HEK293 (cell line): ENCODE measurements around the gene ACAN.

Source experiments
- CTCF ChIA-PET: fragments of 350-600 bp; formaldehyde crosslinking; extraction: SDS; loops from one replicate; lab custom pipeline; 2021; ENCODE audit warnings: antibody characterized with exemption; lab: Yijun Ruan, JAX
- POLR2A ChIA-PET: fragments of 300-600 bp; formaldehyde crosslinking; extraction: SDS; loops from one replicate; lab custom pipeline; 2020; ENCODE audit warnings: antibody characterized with exemption, inconsistent platforms; lab: Yijun Ruan, JAX
- H3K27ac ChIP-seq: fragments of 200-500 bp; sonication (Bioruptor generic); 2 replicates; pipeline ENCODE4 v1.5.1; 2014; ENCODE audit warnings: low read depth, low read length, control low read depth, inconsistent platforms; ENCODE audit errors: extremely low read depth
- H3K36me3 ChIP-seq, 2 experiments: fragments of 200-500 bp in 1 of 2; sonication (Bioruptor generic) in 1 of 2; 1 replicate in 1 of 2; 2 replicates in 1 of 2; pipeline ENCODE4 v1.5.1; 2014 to 2017; ENCODE audit warnings: inconsistent platforms in 2 of 2, low read length in 2 of 2; ENCODE audit not compliant: control insufficient read depth in 2 of 2, insufficient read depth in 1 of 2
- H3K4me1 ChIP-seq: fragments of 200-500 bp; sonication (Bioruptor generic); 2 replicates; pipeline ENCODE4 v1.5.1; 2014; ENCODE audit warnings: mild to moderate bottlenecking, low read length, inconsistent platforms; ENCODE audit not compliant: control insufficient read depth, insufficient read depth
- H3K4me3 ChIP-seq: 2 replicates; pipeline ENCODE4 v1.5.1; 2011; ENCODE audit warnings: low read depth, mild to moderate bottlenecking, control low read depth, low read length, moderate library complexity
- H3K9me3 ChIP-seq: fragments of 200-500 bp; sonication (Bioruptor generic); 2 replicates; pipeline ENCODE4 v1.5.1; 2014; ENCODE audit warnings: low read depth, low read length, inconsistent platforms; ENCODE audit not compliant: control insufficient read depth, insufficient read depth
- BCL6B ChIP-seq: fragments of 450-650 bp; formaldehyde crosslinking; IDR thresholded peaks from 2 replicates; pipeline ENCODE4 v1.5.1; 2017; ENCODE audit warnings: missing biosample characterization, missing genetic modification characterization
- KLF16 ChIP-seq: fragments of 450-650 bp; formaldehyde crosslinking; IDR thresholded peaks from 2 replicates; pipeline ENCODE4 v1.5.1; 2017; ENCODE audit warnings: missing biosample characterization, missing genetic modification characterization
- KLF7 ChIP-seq: fragments of 450-650 bp; formaldehyde crosslinking; IDR thresholded peaks from 2 replicates; pipeline ENCODE4 v1.5.1; 2016; ENCODE audit warnings: missing biosample characterization, missing genetic modification characterization, borderline replicate concordance
- KLF8 ChIP-seq: fragments of 450-650 bp; formaldehyde crosslinking; IDR thresholded peaks from 2 replicates; pipeline ENCODE4 v1.5.1; 2016; ENCODE audit warnings: missing biosample characterization, missing genetic modification characterization
- MYNN ChIP-seq: fragments of 450-650 bp; formaldehyde crosslinking; IDR thresholded peaks from 2 replicates; pipeline ENCODE4 v1.5.1; 2016; ENCODE audit warnings: missing biosample characterization, missing genetic modification characterization, borderline replicate concordance
- OVOL3 ChIP-seq: fragments of 450-650 bp; formaldehyde crosslinking; IDR thresholded peaks from 2 replicates; pipeline ENCODE4 v1.5.1; 2016; ENCODE audit warnings: missing biosample characterization, missing genetic modification characterization
- PATZ1 ChIP-seq: fragments of 450-650 bp; formaldehyde crosslinking; IDR thresholded peaks from 2 replicates; pipeline ENCODE4 v1.5.1; 2016; ENCODE audit warnings: missing biosample characterization, missing genetic modification characterization
- SALL2 ChIP-seq: fragments of 450-650 bp; formaldehyde crosslinking; IDR thresholded peaks from 2 replicates; pipeline ENCODE4 v1.5.0; 2017; ENCODE audit warnings: missing biosample characterization, mild to moderate bottlenecking, missing genetic modification characterization, borderline replicate concordance
- ZBTB21 ChIP-seq: fragments of 450-650 bp; formaldehyde crosslinking; IDR thresholded peaks from 2 replicates; pipeline ENCODE4 v1.5.1; 2017; ENCODE audit warnings: missing biosample characterization, missing genetic modification characterization
- ZFP3 ChIP-seq: fragments of 450-650 bp; formaldehyde crosslinking; IDR thresholded peaks from 2 replicates; pipeline ENCODE4 v1.5.1; 2016; ENCODE audit warnings: low read depth, missing biosample characterization, missing genetic modification characterization
- ZNF112 ChIP-seq: fragments of 450-650 bp; formaldehyde crosslinking; IDR thresholded peaks from 2 replicates; pipeline ENCODE4 v1.5.0; 2017; ENCODE audit warnings: missing biosample characterization, missing genetic modification characterization
- ZNF114 ChIP-seq: fragments of 450-650 bp; formaldehyde crosslinking; IDR thresholded peaks from 2 replicates; pipeline ENCODE4 v1.5.0; 2017; ENCODE audit warnings: missing biosample characterization, missing genetic modification characterization
- ZNF132 ChIP-seq: fragments of 450-650 bp; formaldehyde crosslinking; IDR thresholded peaks from 2 replicates; pipeline ENCODE4 v1.5.1; 2017; ENCODE audit warnings: missing biosample characterization, missing genetic modification characterization, borderline replicate concordance
- ZNF133 ChIP-seq: fragments of 450-650 bp; formaldehyde crosslinking; IDR thresholded peaks from 2 replicates; pipeline ENCODE4 v1.5.1; 2016; ENCODE audit warnings: missing biosample characterization, missing genetic modification characterization
- ZNF169 ChIP-seq: fragments of 450-650 bp; formaldehyde crosslinking; IDR thresholded peaks from 2 replicates; pipeline ENCODE4 v1.5.1; 2016; ENCODE audit warnings: missing biosample characterization, missing genetic modification characterization
- ZNF202 ChIP-seq: fragments of 450-650 bp; formaldehyde crosslinking; IDR thresholded peaks from 2 replicates; pipeline ENCODE4 v1.5.1; 2016; ENCODE audit warnings: missing biosample characterization, missing genetic modification characterization, borderline replicate concordance
- ZNF311 ChIP-seq: fragments of 450-650 bp; formaldehyde crosslinking; IDR thresholded peaks from 2 replicates; pipeline ENCODE4 v1.5.1; 2017; ENCODE audit warnings: missing biosample characterization, missing genetic modification characterization, borderline replicate concordance
- ZNF596 ChIP-seq: fragments of 450-650 bp; IDR thresholded peaks from 2 replicates; pipeline ENCODE4 v1.5.0; 2018; ENCODE audit warnings: missing biosample characterization, mild to moderate bottlenecking, missing genetic modification characterization, moderate library complexity
- ZNF792 ChIP-seq: fragments of 450-650 bp; formaldehyde crosslinking; IDR thresholded peaks from 2 replicates; pipeline ENCODE4 v1.5.1; 2016; ENCODE audit warnings: missing biosample characterization, missing genetic modification characterization
- TF ChIP-seq, protein P1 (sequence below): fragments of 450-650 bp; formaldehyde crosslinking; IDR thresholded peaks from 2 replicates; pipeline ENCODE4 v1.5.1; 2016; ENCODE audit warnings: missing biosample characterization, missing genetic modification characterization

Gene ACAN

DNA sequence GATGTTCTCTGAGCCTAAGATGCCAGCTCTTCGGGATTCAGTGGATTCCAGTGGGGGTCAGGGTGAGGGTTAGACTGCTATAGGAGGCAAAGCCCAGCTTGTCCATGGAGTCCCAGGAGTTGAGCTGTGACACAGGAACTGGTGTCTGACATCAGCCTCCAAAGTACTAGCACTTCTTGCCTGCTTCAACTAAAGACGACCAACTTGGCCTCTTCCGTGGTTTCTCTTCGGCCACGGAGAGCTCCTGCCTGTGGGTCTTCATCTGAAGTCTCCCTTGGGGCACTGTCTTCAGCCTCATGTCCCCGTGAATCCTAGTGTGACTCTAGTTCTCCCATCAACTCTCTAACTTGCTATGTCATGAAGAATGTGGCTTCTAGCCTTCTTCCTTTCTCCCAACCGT is 12.8 kb upstream of the ACAN start (continued):
- TF ChIP-seq ZFP3 (no peak), BCL6B (no peak), KLF8 (tag by site-specific recombination) (no peak)
- TF ChIP-seq, all 188 proteins: peak for 0

DNA sequence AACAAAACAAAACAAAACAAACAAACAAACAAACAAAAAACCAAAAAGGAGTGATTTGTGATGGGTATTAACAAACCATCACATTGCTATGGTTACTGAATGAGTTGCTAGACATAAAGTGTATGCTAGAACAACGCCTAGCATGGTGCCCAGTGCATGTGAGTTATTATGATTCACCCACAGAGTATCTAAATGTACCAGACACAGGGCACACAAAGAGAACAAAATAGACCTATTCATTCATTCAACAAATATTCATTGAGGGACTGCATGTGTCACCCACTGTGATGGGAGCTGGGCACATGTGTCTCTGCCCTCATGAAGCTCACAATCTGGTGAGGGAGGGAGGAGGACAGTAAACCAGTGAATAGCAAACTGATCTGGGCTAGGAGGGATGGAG is 11.6 kb upstream of the ACAN start:
- TF ChIP-seq PATZ1 (tag by site-specific recombination): no peak
- TF ChIP-seq SALL2 (tag by site-specific recombination): no peak
- TF ChIP-seq KLF8 (tag by site-specific recombination): no peak
- TF ChIP-seq ZNF133: no peak
- TF ChIP-seq MYNN (tag by site-specific recombination): no peak
- no peak for TF ChIP-seq ZNF112 (tag by site-specific recombination)
- no peak for TF ChIP-seq ZBTB21 (tag by site-specific recombination)
- no peak for TF ChIP-seq ZNF792 (tag by site-specific recombination)
- TF ChIP-seq ZNF132 (tag by site-specific recombination): no peak
- no peak for TF ChIP-seq KLF16
- no peak for TF ChIP-seq ZFP3
- TF ChIP-seq ZNF202 (tag by site-specific recombination): no peak
- TF ChIP-seq ZNF596 (tag by site-specific recombination): no peak
- no peak for TF ChIP-seq OVOL3 (tag by site-specific recombination)
- no peak for TF ChIP-seq ZNF311 (tag by site-specific recombination)
- TF ChIP-seq, all 188 proteins: peak for 0
- ChIA-PET POLR2A (no interaction called here), CTCF (interaction anchor here (0.7 to 0.9 kb wide), 2 partner anchors 8 to 315 kb away, joined by 3 to 6 read pairs; no protein-coding TSS in a partner anchor)
- Histone ChIP-seq H3K4me1 (no peaks in the 10 kb centered on the region), H3K27ac (no peak overlapping the region), H3K36me3 (no peaks in the 10 kb centered on the region), H3K4me3 (no peak overlapping the region), H3K9me3 (no peaks in the 10 kb centered on the region)

- Histone ChIP-seq H3K27ac (no peak overlapping the region), H3K36me3 (no peaks in the 10 kb centered on the region), H3K9me3 (no peaks in the 10 kb centered on the region), H3K4me1 (no peaks in the 10 kb centered on the region), H3K4me3 (no peak overlapping the region)
- ChIA-PET CTCF (interaction anchor here (0.7 kb wide), 1 partner anchor 1342 kb away, joined by 4 read pairs; no protein-coding TSS in a partner anchor), POLR2A (no interaction called here)
- TF ChIP-seq ZNF114 (tag by site-specific recombination) (no peak), ZNF169 (tag by site-specific recombination) (no peak), KLF7 (tag by site-specific recombination) (no peak), SALL2 (tag by site-specific recombination) (no peak)
- TF ChIP-seq, protein P1, sequence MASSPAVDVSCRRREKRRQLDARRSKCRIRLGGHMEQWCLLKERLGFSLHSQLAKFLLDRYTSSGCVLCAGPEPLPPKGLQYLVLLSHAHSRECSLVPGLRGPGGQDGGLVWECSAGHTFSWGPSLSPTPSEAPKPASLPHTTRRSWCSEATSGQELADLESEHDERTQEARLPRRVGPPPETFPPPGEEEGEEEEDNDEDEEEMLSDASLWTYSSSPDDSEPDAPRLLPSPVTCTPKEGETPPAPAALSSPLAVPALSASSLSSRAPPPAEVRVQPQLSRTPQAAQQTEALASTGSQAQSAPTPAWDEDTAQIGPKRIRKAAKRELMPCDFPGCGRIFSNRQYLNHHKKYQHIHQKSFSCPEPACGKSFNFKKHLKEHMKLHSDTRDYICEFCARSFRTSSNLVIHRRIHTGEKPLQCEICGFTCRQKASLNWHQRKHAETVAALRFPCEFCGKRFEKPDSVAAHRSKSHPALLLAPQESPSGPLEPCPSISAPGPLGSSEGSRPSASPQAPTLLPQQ (tag by site-specific recombination): no peak
Observed at GRCh38 chr15:88792342-88793282, 10.6 kb upstream of the ACAN start.
